Chondrocyte (in vitro differentiated cells): ENCODE data around the gene ZFHX3. TPM values are rescaled to one million over a fixed set of nuclear protein-coding genes. Genes with fewer than 3 reads are reported as not detected.

Experiments
- DNase-seq: peaks from one replicate; pipeline ENCODE4 v3.0.0; 2021; ENCODE audit warnings: mixed read lengths, low spot score
- H3K27ac Mint-ChIP-seq: one replicate; pipeline ENCODE4 v1.8.0; 2021; ENCODE audit warnings: mild to moderate bottlenecking, moderate library complexity, mixed read lengths; ENCODE audit not compliant: unreplicated experiment
- H3K27me3 Mint-ChIP-seq: 2 replicates; pipeline ENCODE4 v1.8.0; 2021; ENCODE audit warnings: low read depth, mixed read lengths
- H3K36me3 Mint-ChIP-seq: 2 replicates; pipeline ENCODE4 v1.8.0; 2021; ENCODE audit warnings: low read depth, mixed read lengths
- H3K4me1 Mint-ChIP-seq: 2 replicates; pipeline ENCODE4 v1.8.0; 2021; ENCODE audit warnings: low read depth, mild to moderate bottlenecking, mixed read lengths
- H3K4me3 Mint-ChIP-seq: one replicate; pipeline ENCODE4 v1.8.0; 2021; ENCODE audit warnings: mild to moderate bottlenecking, moderate library complexity, mixed read lengths; ENCODE audit not compliant: unreplicated experiment
- H3K9me3 Mint-ChIP-seq: 2 replicates; pipeline ENCODE4 v1.8.0; 2021; ENCODE audit warnings: low read depth, mixed read lengths
- CTCF ChIP-seq: fragments of 200-600 bp; sonication (generic); IDR thresholded peaks from 2 replicates; pipeline ENCODE4 v1.5.0; 2021; ENCODE audit warnings: antibody characterized with exemption, mild to moderate bottlenecking, moderate library complexity
- total RNA-seq: library from RNA; stranded (reverse); gene quantifications from 3 replicates; pipeline ENCODE4 v1.2.1, GENCODE V29; 2021

The ZFHX3 gene
- total RNA-seq, 1 donor from 2014 or later = 86.8 TPM

GRCh38 chr16:72743011-72743761 is 304.7 kb downstream of the ZFHX3 start:
- Mint-ChIP-seq H3K27ac (no peak overlapping the region), H3K4me1 (peaks cover 17% of the 10 kb centered on the region), H3K9me3 (no peaks in the 10 kb centered on the region), H3K27me3 (no peaks in the 10 kb centered on the region), H3K36me3 (no peaks in the 10 kb centered on the region), H3K4me3 (no peak overlapping the region)
- TF ChIP-seq CTCF = no peak
- no peak for DNase-seq

- TF ChIP-seq CTCF = no peak
- no peak overlapping the region for H3K4me3 Mint-ChIP-seq
- DNase-seq = no peak
- H3K27me3 Mint-ChIP-seq = no peaks in the 10 kb centered on the region
- no peak overlapping the region for H3K27ac Mint-ChIP-seq
- peaks cover 17% of the 10 kb centered on the region for H3K4me1 Mint-ChIP-seq
- H3K9me3 Mint-ChIP-seq = no peaks in the 10 kb centered on the region
- H3K36me3 Mint-ChIP-seq = no peaks in the 10 kb centered on the region
Observed at GRCh38 chr16:72740347-72740746, 307.6 kb downstream of the ZFHX3 start.

- peaks cover 6% of the 10 kb centered on the region for H3K9me3 Mint-ChIP-seq
Observed at GRCh38 chr16:72739577-72739976, 308.4 kb downstream of the ZFHX3 start.

GRCh38 chr16:72736074-72736473 is 311.9 kb downstream of the ZFHX3 start:
- H3K27ac Mint-ChIP-seq = no peak overlapping the region
- H3K4me1 Mint-ChIP-seq = peaks cover 17% of the 10 kb centered on the region
- H3K36me3 Mint-ChIP-seq = peaks cover 9% of the 10 kb centered on the region
- no peak overlapping the region for H3K4me3 Mint-ChIP-seq
- no peaks in the 10 kb centered on the region for H3K27me3 Mint-ChIP-seq
- no peak for DNase-seq
- no peak for TF ChIP-seq CTCF
- peaks cover 32% of the 10 kb centered on the region for H3K9me3 Mint-ChIP-seq

More at GRCh38 chr16:72739577-72739976, 308.4 kb downstream of the ZFHX3 start:
- Mint-ChIP-seq H3K36me3 (peaks cover 4% of the 10 kb centered on the region), H3K4me1 (peaks cover 17% of the 10 kb centered on the region), H3K4me3 (no peak overlapping the region), H3K27ac (no peak overlapping the region), H3K27me3 (no peaks in the 10 kb centered on the region)
- TF ChIP-seq CTCF = no peak
- DNase-seq = no peak
